Measurements from ENCODE around the gene IGF2.

GRCh38 chr11:2140411-2141400 lies 1.5 kb upstream of the IGF2 start:
- TF ChIP-seq CTCF (conservative IDR thresholded peaks at IDR 0.05; ENCODE audit: low read depth, low read length) (no peak), EZH2phosphoT487 (IDR thresholded peaks at IDR 0.05; ENCODE audit: borderline replicate concordance, low read length) (no peak), EZH2 (IDR thresholded peaks at IDR 0.05; ENCODE audit: low read length, unreplicated experiment) (no peak)

All from PC-3 (cell line).